ENCODE data around the gene FJX1. TPM values are rescaled to one million over a fixed set of nuclear protein-coding genes. Genes with fewer than 3 reads are reported as not detected.

The FJX1 gene
- total RNA-seq, 1 donor from 2014 or later: 6.3 TPM

GRCh38 chr11:35626501-35626900 lies 8.2 kb downstream of the FJX1 start:
- H3K27me3 ChIP-seq (ENCODE audit: control insufficient read depth in 3 of 3, insufficient read depth in 3 of 3, low read length in 3 of 3): peaks cover 0 to 7% (median 6%) of the 10 kb centered on the region in 3 donors
- no peak overlapping the region for H3K27ac ChIP-seq (ENCODE audit: low read depth, low read length)
- H3K9me3 ChIP-seq (ENCODE audit: control insufficient read depth in 3 of 3, low read length in 3 of 3): no peaks in the 10 kb centered on the region

GRCh38 chr11:35629511-35629910 lies 11.3 kb downstream of the FJX1 start:
- Histone ChIP-seq H3K4me1 (ENCODE audit: control insufficient read depth in 3 of 3, insufficient read depth in 3 of 3, low read length in 3 of 3) (no peaks in the 10 kb centered on the region), H3K36me3 (ENCODE audit: control insufficient read depth in 3 of 3, insufficient read depth in 3 of 3, low read length in 3 of 3) (no peaks in the 10 kb centered on the region), H3K9ac (ENCODE audit: low read depth in 1 of 3, low read length in 3 of 3) (no peak overlapping the region), H3K27me3 (ENCODE audit: control insufficient read depth in 3 of 3, insufficient read depth in 3 of 3, low read length in 3 of 3) (peaks cover 0 to 20% (median 2%) of the 10 kb centered on the region in 3 donors), H3K9me3 (ENCODE audit: control insufficient read depth in 3 of 3, low read length in 3 of 3) (no peaks in the 10 kb centered on the region), H3K27ac (ENCODE audit: low read depth, low read length) (no peak overlapping the region), H3K4me3 (ENCODE audit: low read length in 3 of 3) (no peak overlapping the region)

More at GRCh38 chr11:35626501-35626900, 8.2 kb downstream of the FJX1 start:
- H3K4me3 ChIP-seq (ENCODE audit: low read length in 3 of 3): no peak overlapping the region
- H3K36me3 ChIP-seq (ENCODE audit: control insufficient read depth in 3 of 3, insufficient read depth in 3 of 3, low read length in 3 of 3): no peaks in the 10 kb centered on the region
- no peaks in the 10 kb centered on the region for H3K4me1 ChIP-seq (ENCODE audit: control insufficient read depth in 3 of 3, insufficient read depth in 3 of 3, low read length in 3 of 3)
- no peak overlapping the region for H3K9ac ChIP-seq (ENCODE audit: low read depth in 1 of 3, low read length in 3 of 3)

- Histone ChIP-seq H3K4me1 (ENCODE audit: control insufficient read depth in 3 of 3, insufficient read depth in 3 of 3, low read length in 3 of 3) (no peaks in the 10 kb centered on the region), H3K27ac (ENCODE audit: low read depth, low read length) (no peak overlapping the region), H3K9ac (ENCODE audit: low read depth in 1 of 3, low read length in 3 of 3) (no peak overlapping the region), H3K4me3 (ENCODE audit: low read length in 3 of 3) (no peak overlapping the region), H3K9me3 (ENCODE audit: control insufficient read depth in 3 of 3, low read length in 3 of 3) (no peaks in the 10 kb centered on the region), H3K36me3 (ENCODE audit: control insufficient read depth in 3 of 3, insufficient read depth in 3 of 3, low read length in 3 of 3) (no peaks in the 10 kb centered on the region), H3K27me3 (ENCODE audit: control insufficient read depth in 3 of 3, insufficient read depth in 3 of 3, low read length in 3 of 3) (peaks cover 0 to 20% (median 2%) of the 10 kb centered on the region in 3 donors)
These were observed 11.7 kb downstream of the FJX1 start for GRCh38 chr11:35629914-35630313.

GRCh38 chr11:35631891-35632290 lies 13.6 kb downstream of the FJX1 start:
- H3K27me3 ChIP-seq (ENCODE audit: control insufficient read depth in 3 of 3, insufficient read depth in 3 of 3, low read length in 3 of 3): peaks cover 2 to 21% (median 9%) of the 10 kb centered on the region in 3 donors
- no peak overlapping the region for H3K4me3 ChIP-seq (ENCODE audit: low read length in 3 of 3)
- H3K9ac ChIP-seq (ENCODE audit: low read depth in 1 of 3, low read length in 3 of 3): no peak overlapping the region
- H3K9me3 ChIP-seq (ENCODE audit: control insufficient read depth in 3 of 3, low read length in 3 of 3): no peaks in the 10 kb centered on the region
- no peaks in the 10 kb centered on the region for H3K36me3 ChIP-seq (ENCODE audit: control insufficient read depth in 3 of 3, insufficient read depth in 3 of 3, low read length in 3 of 3)
- no peaks in the 10 kb centered on the region for H3K4me1 ChIP-seq (ENCODE audit: control insufficient read depth in 3 of 3, insufficient read depth in 3 of 3, low read length in 3 of 3)
- H3K27ac ChIP-seq (ENCODE audit: low read depth, low read length): no peak overlapping the region

- peaks cover 2 to 21% (median 9%) of the 10 kb centered on the region in 3 donors for H3K27me3 ChIP-seq (ENCODE audit: control insufficient read depth in 3 of 3, insufficient read depth in 3 of 3, low read length in 3 of 3)
- H3K9ac ChIP-seq (ENCODE audit: low read depth in 1 of 3, low read length in 3 of 3): no peak overlapping the region
- no peaks in the 10 kb centered on the region for H3K36me3 ChIP-seq (ENCODE audit: control insufficient read depth in 3 of 3, insufficient read depth in 3 of 3, low read length in 3 of 3)
- H3K4me3 ChIP-seq (ENCODE audit: low read length in 3 of 3): no peak overlapping the region
- no peaks in the 10 kb centered on the region for H3K4me1 ChIP-seq (ENCODE audit: control insufficient read depth in 3 of 3, insufficient read depth in 3 of 3, low read length in 3 of 3)
- no peaks in the 10 kb centered on the region for H3K9me3 ChIP-seq (ENCODE audit: control insufficient read depth in 3 of 3, low read length in 3 of 3)
- no peak overlapping the region for H3K27ac ChIP-seq (ENCODE audit: low read depth, low read length)
These were observed 14.0 kb downstream of the FJX1 start for GRCh38 chr11:35632301-35632700.

- Histone ChIP-seq H3K9me3 (ENCODE audit: control insufficient read depth in 3 of 3, low read length in 3 of 3) (no peaks in the 10 kb centered on the region), H3K27ac (ENCODE audit: low read depth, low read length) (no peak overlapping the region), H3K4me3 (ENCODE audit: low read length in 3 of 3) (no peak overlapping the region), H3K36me3 (ENCODE audit: control insufficient read depth in 3 of 3, insufficient read depth in 3 of 3, low read length in 3 of 3) (no peaks in the 10 kb centered on the region), H3K27me3 (ENCODE audit: control insufficient read depth in 3 of 3, insufficient read depth in 3 of 3, low read length in 3 of 3) (peaks cover 2 to 21% (median 9%) of the 10 kb centered on the region in 3 donors), H3K4me1 (ENCODE audit: control insufficient read depth in 3 of 3, insufficient read depth in 3 of 3, low read length in 3 of 3) (no peaks in the 10 kb centered on the region), H3K9ac (ENCODE audit: low read depth in 1 of 3, low read length in 3 of 3) (no peak overlapping the region)
These were observed 15.7 kb downstream of the FJX1 start for GRCh38 chr11:35633827-35634423.

GRCh38 chr11:35635933-35636332 lies 17.7 kb downstream of the FJX1 start:
- Histone ChIP-seq H3K27ac (ENCODE audit: low read depth, low read length) (no peak overlapping the region), H3K9ac (ENCODE audit: low read depth in 1 of 3, low read length in 3 of 3) (no peak overlapping the region), H3K36me3 (ENCODE audit: control insufficient read depth in 3 of 3, insufficient read depth in 3 of 3, low read length in 3 of 3) (no peaks in the 10 kb centered on the region), H3K27me3 (ENCODE audit: control insufficient read depth in 3 of 3, insufficient read depth in 3 of 3, low read length in 3 of 3) (peaks cover 2 to 17% (median 6%) of the 10 kb centered on the region in 3 donors), H3K4me1 (ENCODE audit: control insufficient read depth in 3 of 3, insufficient read depth in 3 of 3, low read length in 3 of 3) (no peaks in the 10 kb centered on the region), H3K9me3 (ENCODE audit: control insufficient read depth in 3 of 3, low read length in 3 of 3) (no peaks in the 10 kb centered on the region), H3K4me3 (ENCODE audit: low read length in 3 of 3) (no peak overlapping the region)

- H3K36me3 ChIP-seq (ENCODE audit: control insufficient read depth in 3 of 3, insufficient read depth in 3 of 3, low read length in 3 of 3): no peaks in the 10 kb centered on the region
- H3K27me3 ChIP-seq (ENCODE audit: control insufficient read depth in 3 of 3, insufficient read depth in 3 of 3, low read length in 3 of 3): peaks cover 2 to 6% (median 4%) of the 10 kb centered on the region in 3 donors
- no peak overlapping the region for H3K4me3 ChIP-seq (ENCODE audit: low read length in 3 of 3)
- no peak overlapping the region for H3K9ac ChIP-seq (ENCODE audit: low read depth in 1 of 3, low read length in 3 of 3)
- no peaks in the 10 kb centered on the region for H3K9me3 ChIP-seq (ENCODE audit: control insufficient read depth in 3 of 3, low read length in 3 of 3)
- H3K27ac ChIP-seq (ENCODE audit: low read depth, low read length): no peak overlapping the region
- no peaks in the 10 kb centered on the region for H3K4me1 ChIP-seq (ENCODE audit: control insufficient read depth in 3 of 3, insufficient read depth in 3 of 3, low read length in 3 of 3)
These were observed 21.4 kb downstream of the FJX1 start for GRCh38 chr11:35639591-35640179.

GRCh38 chr11:35641171-35641897 lies 23.1 kb downstream of the FJX1 start:
- Histone ChIP-seq H3K27me3 (ENCODE audit: control insufficient read depth in 3 of 3, insufficient read depth in 3 of 3, low read length in 3 of 3) (peaks cover 0 to 3% (median under 1%) of the 10 kb centered on the region in 3 donors), H3K9me3 (ENCODE audit: control insufficient read depth in 3 of 3, low read length in 3 of 3) (no peaks in the 10 kb centered on the region), H3K27ac (ENCODE audit: low read depth, low read length) (no peak overlapping the region), H3K36me3 (ENCODE audit: control insufficient read depth in 3 of 3, insufficient read depth in 3 of 3, low read length in 3 of 3) (no peaks in the 10 kb centered on the region), H3K4me1 (ENCODE audit: control insufficient read depth in 3 of 3, insufficient read depth in 3 of 3, low read length in 3 of 3) (no peaks in the 10 kb centered on the region), H3K4me3 (ENCODE audit: low read length in 3 of 3) (no peak overlapping the region), H3K9ac (ENCODE audit: low read depth in 1 of 3, low read length in 3 of 3) (no peak overlapping the region)

- Histone ChIP-seq H3K27me3 (ENCODE audit: control insufficient read depth in 3 of 3, insufficient read depth in 3 of 3, low read length in 3 of 3) (peaks cover 0 to 3% (median 0%) of the 10 kb centered on the region in 3 donors), H3K4me3 (ENCODE audit: low read length in 3 of 3) (no peak overlapping the region), H3K36me3 (ENCODE audit: control insufficient read depth in 3 of 3, insufficient read depth in 3 of 3, low read length in 3 of 3) (no peaks in the 10 kb centered on the region), H3K27ac (ENCODE audit: low read depth, low read length) (no peak overlapping the region), H3K9ac (ENCODE audit: low read depth in 1 of 3, low read length in 3 of 3) (no peak overlapping the region), H3K9me3 (ENCODE audit: control insufficient read depth in 3 of 3, low read length in 3 of 3) (no peaks in the 10 kb centered on the region), H3K4me1 (ENCODE audit: control insufficient read depth in 3 of 3, insufficient read depth in 3 of 3, low read length in 3 of 3) (no peaks in the 10 kb centered on the region)
These were observed 23.7 kb downstream of the FJX1 start for GRCh38 chr11:35641964-35642363.

All from skeletal muscle tissue (tissue), 4 donors.